Measurements from ENCODE around the gene UBE2D1. TPM values are rescaled to one million over a fixed set of nuclear protein-coding genes. Genes with fewer than 3 reads are reported as not detected.

The UBE2D1 gene
- total and polyA plus RNA-seq, 2 of the 4 experiments (the other 2 are of a cell fraction): 9.1 to 9.7 TPM

DNA sequence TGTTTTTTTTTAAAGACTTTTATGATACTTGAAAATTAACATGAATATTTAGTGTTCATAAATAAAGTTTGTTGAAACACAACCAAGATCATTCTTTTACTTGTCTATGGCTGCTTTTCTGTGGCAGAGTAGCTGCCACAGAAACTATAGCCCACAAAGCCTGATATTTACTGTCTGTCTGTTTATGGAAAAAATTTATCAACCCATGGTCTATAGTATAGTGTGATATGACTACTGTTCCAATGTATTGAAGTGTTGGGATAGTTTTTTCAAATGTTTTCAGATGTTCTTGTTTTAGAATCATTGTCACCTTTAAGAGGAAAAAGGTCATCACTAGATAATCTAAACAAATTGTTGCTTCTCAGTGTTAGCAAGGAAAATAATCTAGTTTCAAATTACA is 61.3 kb downstream of the UBE2D1 start:
- TF ChIP-seq POLR2A (IDR thresholded peaks at IDR 0.05; ENCODE audit: low read depth, low read length) (no peak), RFX5 (IDR thresholded peaks at IDR 0.05; ENCODE audit: low read depth, low read length) (no peak), CHD1 (IDR thresholded peaks at IDR 0.05; ENCODE audit: low read depth, low read length) (no peak), SMC3 (IDR thresholded peaks at IDR 0.05; ENCODE audit: low read depth, low read length) (no peak), RCOR1 (IDR thresholded peaks at IDR 0.05; ENCODE audit: insufficient replicate concordance, low read length) (no peak), RAD21 (IDR thresholded peaks at IDR 0.05; ENCODE audit: low read length) (no peak), CEBPB (IDR thresholded peaks at IDR 0.05; ENCODE audit: low read depth, low read length) (no peak), MAZ (IDR thresholded peaks at IDR 0.05; ENCODE audit: borderline replicate concordance, low read depth, low read length) (no peak), FOS (IDR thresholded peaks at IDR 0.05; ENCODE audit: low read depth, low read length) (no peak), MAFK (IDR thresholded peaks at IDR 0.05; ENCODE audit: low read depth, low read length) (no peak), NFE2L2 (IDR thresholded peaks at IDR 0.05; ENCODE audit: low read depth, low read length) (no peak), MXI1 (IDR thresholded peaks at IDR 0.05; ENCODE audit: borderline replicate concordance, low read depth, low read length) (no peak), BHLHE40 (IDR thresholded peaks at IDR 0.05; ENCODE audit: low read depth, low read length) (no peak)
- TF ChIP-seq, protein P1, sequence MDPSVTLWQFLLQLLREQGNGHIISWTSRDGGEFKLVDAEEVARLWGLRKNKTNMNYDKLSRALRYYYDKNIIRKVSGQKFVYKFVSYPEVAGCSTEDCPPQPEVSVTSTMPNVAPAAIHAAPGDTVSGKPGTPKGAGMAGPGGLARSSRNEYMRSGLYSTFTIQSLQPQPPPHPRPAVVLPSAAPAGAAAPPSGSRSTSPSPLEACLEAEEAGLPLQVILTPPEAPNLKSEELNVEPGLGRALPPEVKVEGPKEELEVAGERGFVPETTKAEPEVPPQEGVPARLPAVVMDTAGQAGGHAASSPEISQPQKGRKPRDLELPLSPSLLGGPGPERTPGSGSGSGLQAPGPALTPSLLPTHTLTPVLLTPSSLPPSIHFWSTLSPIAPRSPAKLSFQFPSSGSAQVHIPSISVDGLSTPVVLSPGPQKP (IDR thresholded peaks at IDR 0.05; ENCODE audit: borderline replicate concordance, low read depth, low read length): no peak
- TF ChIP-seq, protein P2, sequence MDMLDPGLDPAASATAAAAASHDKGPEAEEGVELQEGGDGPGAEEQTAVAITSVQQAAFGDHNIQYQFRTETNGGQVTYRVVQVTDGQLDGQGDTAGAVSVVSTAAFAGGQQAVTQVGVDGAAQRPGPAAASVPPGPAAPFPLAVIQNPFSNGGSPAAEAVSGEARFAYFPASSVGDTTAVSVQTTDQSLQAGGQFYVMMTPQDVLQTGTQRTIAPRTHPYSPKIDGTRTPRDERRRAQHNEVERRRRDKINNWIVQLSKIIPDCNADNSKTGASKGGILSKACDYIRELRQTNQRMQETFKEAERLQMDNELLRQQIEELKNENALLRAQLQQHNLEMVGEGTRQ (IDR thresholded peaks at IDR 0.05; ENCODE audit: low read depth, low read length): no peak
- TF ChIP-seq, protein P3, sequence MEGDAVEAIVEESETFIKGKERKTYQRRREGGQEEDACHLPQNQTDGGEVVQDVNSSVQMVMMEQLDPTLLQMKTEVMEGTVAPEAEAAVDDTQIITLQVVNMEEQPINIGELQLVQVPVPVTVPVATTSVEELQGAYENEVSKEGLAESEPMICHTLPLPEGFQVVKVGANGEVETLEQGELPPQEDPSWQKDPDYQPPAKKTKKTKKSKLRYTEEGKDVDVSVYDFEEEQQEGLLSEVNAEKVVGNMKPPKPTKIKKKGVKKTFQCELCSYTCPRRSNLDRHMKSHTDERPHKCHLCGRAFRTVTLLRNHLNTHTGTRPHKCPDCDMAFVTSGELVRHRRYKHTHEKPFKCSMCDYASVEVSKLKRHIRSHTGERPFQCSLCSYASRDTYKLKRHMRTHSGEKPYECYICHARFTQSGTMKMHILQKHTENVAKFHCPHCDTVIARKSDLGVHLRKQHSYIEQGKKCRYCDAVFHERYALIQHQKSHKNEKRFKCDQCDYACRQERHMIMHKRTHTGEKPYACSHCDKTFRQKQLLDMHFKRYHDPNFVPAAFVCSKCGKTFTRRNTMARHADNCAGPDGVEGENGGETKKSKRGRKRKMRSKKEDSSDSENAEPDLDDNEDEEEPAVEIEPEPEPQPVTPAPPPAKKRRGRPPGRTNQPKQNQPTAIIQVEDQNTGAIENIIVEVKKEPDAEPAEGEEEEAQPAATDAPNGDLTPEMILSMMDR (conservative IDR thresholded peaks at IDR 0.05; ENCODE audit: low read depth, low read length): no peak
- ATAC-seq (ENCODE audit: low read depth): no peak
- H2AK5ac ChIP-seq (ENCODE audit: low read depth, low read length): no peak overlapping the region
- H3K9me1 ChIP-seq (ENCODE audit: insufficient read depth, low read length): no peaks in the 10 kb centered on the region; the same call in 1 of the 2 replicates
- intact Hi-C loops (cut with micrococcal nuclease) (no loop called here), in situ Hi-C loops (cut with MboI; ENCODE audit: low sequenced_read_pairs) (no loop called here), dilution Hi-C loops (cut with HindIII; ENCODE audit: low sequenced_read_pairs, unreplicated experiment) (no loop called here)
- peaks cover 12% of the 10 kb centered on the region for H3K36me3 ChIP-seq (ENCODE audit: control insufficient read depth, insufficient read depth, low read length)
- no peak overlapping the region for H3K4ac ChIP-seq (ENCODE audit: low read depth, low read length)
- no peak for DNase-seq
- no peak overlapping the region for H3K4me2 ChIP-seq (ENCODE audit: low read depth, low read length)
- H4K91ac ChIP-seq (ENCODE audit: insufficient read depth, low read depth, low read length): no peak overlapping the region
- BruUV-seq (replicated peaks): no TSS peak
- H2AK9ac ChIP-seq (replicated peaks; ENCODE audit: low read depth, low read length, poor library complexity): no peak overlapping the region
- no peak overlapping the region for H3K27ac ChIP-seq (ENCODE audit: insufficient read depth, low read length)
- no peak overlapping the region for H4K5ac ChIP-seq (ENCODE audit: low read depth, low read length)
- H3K4me1 ChIP-seq (ENCODE audit: control insufficient read depth, insufficient read depth, low read length): peaks cover 2% of the 10 kb centered on the region; the same call in 1 of the 2 replicates
- no peak overlapping the region for H3K56ac ChIP-seq (ENCODE audit: extremely low read depth, insufficient read depth, low read length)
- H3K4me3 ChIP-seq (ENCODE audit: insufficient read depth, low read depth, low read length): no peak overlapping the region
- H2AFZ ChIP-seq (replicated peaks; ENCODE audit: low read length, poor library complexity): no peak overlapping the region
- no peak overlapping the region for H4K8ac ChIP-seq (ENCODE audit: low read depth in 2 of 2, low read length in 2 of 2)
- H3K23ac ChIP-seq (ENCODE audit: low read depth, low read length): no peak overlapping the region
- H2BK15ac ChIP-seq (ENCODE audit: low read depth, low read length): no peak overlapping the region
- H3K79me1 ChIP-seq (ENCODE audit: low read depth in 1 of 2, low read length in 2 of 2): peaks cover 0 to 5% of the 10 kb centered on the region in 2 experiments; a peak in 2 of 4 replicates
- H2BK120ac ChIP-seq (ENCODE audit: low read depth, low read length): no peak overlapping the region
- no peak overlapping the region for H2BK20ac ChIP-seq (ENCODE audit: low read depth, low read length)
- ChIA-PET CTCF (interaction anchor here (0.6 to 0.9 kb wide), 2 partner anchors 96 to 104 kb away, joined by 3 read pairs; no protein-coding TSS in a partner anchor), POLR2A (ENCODE audit: unreplicated experiment) (no interaction called here)
- H3K9me3 ChIP-seq (ENCODE audit: control insufficient read depth, insufficient read depth, low read length): no peaks in the 10 kb centered on the region
- no peak overlapping the region for H3K14ac ChIP-seq (replicated peaks; ENCODE audit: low read depth, low read length)
- no peak overlapping the region for H3K18ac ChIP-seq (ENCODE audit: low read depth, low read length)
- no peak overlapping the region for H2BK5ac ChIP-seq (ENCODE audit: low read depth, low read length, poor library complexity, severe bottlenecking)
- H4K20me1 ChIP-seq (ENCODE audit: insufficient read depth, low read length): no peaks in the 10 kb centered on the region
- no peaks in the 10 kb centered on the region for H3K27me3 ChIP-seq (ENCODE audit: control insufficient read depth, insufficient read depth, low read length)
- no peak overlapping the region for H3K9ac ChIP-seq (ENCODE audit: low read depth, low read length)
